Stimulated activated CD8-positive, alpha-beta memory T cell treated with anti-CD3 and anti-CD28 coated beads, Interleukin-15, amount 100 ng/mL, for 48 hours (primary cell): ENCODE results near the gene FANCE.

Source experiments
- DNase-seq, 2 donors: peaks; one replicate each; pipeline ENCODE4 v3.0.0-alpha.2; 2020; ENCODE audit warnings: low read depth in 2 of 2

Gene FANCE

DNA sequence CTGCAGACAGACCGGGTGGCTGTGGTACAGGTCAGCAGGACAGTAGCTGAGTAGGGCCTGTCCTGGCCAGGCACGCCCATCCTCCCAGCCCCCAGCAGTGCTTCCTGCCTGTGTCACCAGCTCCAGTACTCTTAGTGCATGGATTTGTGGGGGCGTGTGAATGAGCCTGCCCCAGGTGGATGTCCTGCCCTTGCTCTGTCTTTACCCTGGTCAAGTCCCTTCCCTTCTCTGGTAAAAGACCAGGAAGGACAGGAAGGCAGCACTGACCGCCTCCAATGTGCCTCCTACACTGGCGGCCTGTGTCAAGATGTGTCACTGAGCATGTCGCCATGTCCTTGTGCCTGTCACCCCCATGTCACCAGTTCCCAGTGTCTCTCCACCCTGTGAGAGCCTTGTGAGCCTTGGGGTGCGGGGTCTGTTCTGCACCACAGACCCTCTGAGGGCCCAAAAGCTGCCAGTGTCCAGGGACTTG lies 32.8 kb downstream of the FANCE start:
- DNase-seq: no peak

DNA sequence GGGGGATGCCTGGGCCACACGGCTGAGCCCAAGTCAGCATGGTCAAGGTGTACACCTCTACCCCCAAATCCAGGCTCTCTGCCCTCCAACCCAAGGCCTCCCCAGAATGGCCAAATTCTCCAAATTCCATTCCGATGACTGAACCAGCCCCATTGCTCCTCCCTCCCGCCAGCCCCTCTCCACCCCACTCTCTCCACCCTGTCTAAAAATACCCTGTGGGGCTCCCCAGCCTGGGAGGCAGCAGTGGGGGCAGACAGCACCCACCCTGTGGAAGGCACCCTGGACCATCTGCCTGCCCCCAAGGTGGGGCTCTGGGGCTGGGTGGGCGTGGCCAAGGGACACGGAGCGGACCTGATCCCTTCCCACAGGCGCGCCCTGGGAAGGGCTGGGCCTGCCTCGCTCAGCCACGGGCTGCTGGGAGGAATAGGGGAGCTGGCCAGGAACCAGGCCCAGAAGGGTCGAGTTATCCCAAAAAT lies 33.3 kb downstream of the FANCE start:
- DNase-seq: no peak

- DNase-seq: no peak
Observed at GRCh38 chr6:35486005-35486925, 34.1 kb downstream of the FANCE start.

- DNase-seq: no peak
Observed at GRCh38 chr6:35487658-35488516, 35.7 kb downstream of the FANCE start.

- no peak for DNase-seq
Observed at GRCh38 chr6:35488517-35488862, 36.4 kb downstream of the FANCE start.

DNA sequence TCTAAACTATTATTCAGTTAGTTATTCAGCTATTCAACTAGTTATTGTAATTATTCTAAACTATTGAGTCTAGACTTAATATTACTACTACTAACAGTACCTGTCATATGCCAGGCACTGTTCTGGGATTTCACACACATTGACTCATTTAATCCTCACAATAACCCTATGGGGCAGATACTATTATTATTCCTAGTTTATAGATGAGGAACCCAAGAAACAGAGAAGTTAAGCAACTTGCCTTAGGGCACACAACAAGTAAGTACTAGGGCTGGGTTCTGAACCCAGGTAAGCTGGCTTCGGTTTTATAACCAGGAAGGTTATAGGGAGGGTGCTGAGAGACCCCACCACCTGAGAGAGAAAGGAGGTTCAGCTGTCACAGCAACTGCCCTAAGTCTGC lies 36.9 kb downstream of the FANCE start:
- DNase-seq: no peak

DNA sequence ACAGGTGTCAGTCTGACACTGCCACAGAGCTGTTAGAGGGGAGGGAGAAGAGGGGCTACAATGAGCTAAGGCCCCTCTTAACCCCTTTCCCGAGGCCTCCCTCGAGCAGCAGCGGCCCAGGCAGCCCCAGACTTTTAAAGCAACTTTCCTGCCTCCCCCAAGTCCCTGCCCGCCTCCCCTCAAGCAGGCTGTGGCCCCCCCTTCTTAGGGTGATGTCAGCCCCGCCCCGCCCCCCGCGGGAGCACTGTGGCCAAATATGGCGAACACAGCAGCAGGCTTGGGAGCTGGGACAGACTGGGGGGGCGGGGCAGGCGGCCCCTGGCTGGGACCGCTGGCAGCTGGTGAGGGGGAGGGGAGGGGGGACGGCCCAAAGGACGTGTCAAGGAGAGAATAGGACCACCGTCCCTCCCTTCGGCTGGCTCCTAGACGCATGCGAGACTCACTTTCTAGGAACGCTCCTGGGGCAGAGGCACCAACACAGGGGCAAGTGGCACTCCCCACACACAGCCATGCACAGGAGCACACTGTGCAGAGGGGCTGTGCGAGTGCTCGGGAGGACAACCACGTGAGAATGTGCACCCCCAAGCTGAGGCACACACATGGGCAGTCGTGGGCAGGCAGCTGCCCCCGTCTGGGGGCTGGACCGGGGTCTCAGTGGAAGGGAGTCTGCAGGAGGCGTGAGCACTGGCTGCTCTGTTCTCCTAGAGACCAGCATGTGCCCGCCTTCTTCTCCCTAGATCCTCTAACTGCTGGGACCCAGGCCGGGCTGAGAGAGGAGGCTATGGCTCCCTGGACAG lies 38.1 kb downstream of the FANCE start:
- no peak for DNase-seq

GRCh38 chr6:35490821-35491557 lies 38.9 kb downstream of the FANCE start:
- DNase-seq: no peak

- no peak for DNase-seq
Observed at GRCh38 chr6:35491558-35492257, 39.6 kb downstream of the FANCE start.

- DNase-seq: no peak
Observed at GRCh38 chr6:35492258-35492973, 40.3 kb downstream of the FANCE start.

GRCh38 chr6:35492974-35493284 lies 40.8 kb downstream of the FANCE start:
- no peak for DNase-seq

DNA sequence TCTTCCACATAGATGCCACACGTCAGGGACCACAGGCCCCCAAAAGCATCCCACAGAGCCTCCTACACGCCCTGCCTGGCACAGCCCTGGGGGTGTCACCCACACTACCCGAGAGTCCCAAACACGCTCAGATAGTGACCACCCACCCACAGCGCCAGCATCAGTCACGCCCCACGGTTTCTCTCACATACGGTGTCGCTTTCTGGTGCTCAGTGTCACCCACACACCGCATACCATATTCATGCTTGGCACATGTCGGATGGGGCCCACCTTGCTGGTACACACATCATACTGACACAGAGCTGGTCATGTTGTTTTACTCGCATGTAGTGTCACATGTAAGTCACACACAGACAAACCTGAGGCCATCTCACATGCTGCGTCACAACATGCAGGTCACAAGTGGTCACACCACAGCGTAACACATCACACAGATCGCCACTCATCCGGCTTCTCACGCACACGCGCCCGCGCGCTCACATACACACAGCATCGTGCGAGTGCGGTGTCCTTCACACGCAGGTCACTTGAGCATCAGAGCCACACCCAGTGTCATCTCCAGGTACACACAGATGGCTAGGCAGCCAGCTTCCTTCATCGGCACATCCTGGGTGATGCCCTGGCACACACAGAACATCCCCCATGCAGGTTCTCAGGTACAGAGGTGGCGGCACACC lies 41.3 kb downstream of the FANCE start:
- DNase-seq: no peak

GRCh38 chr6:35494161-35494563 lies 42.0 kb downstream of the FANCE start:
- DNase-seq: no peak

GRCh38 chr6:35495258-35496035 lies 43.3 kb downstream of the FANCE start:
- no peak for DNase-seq

DNA sequence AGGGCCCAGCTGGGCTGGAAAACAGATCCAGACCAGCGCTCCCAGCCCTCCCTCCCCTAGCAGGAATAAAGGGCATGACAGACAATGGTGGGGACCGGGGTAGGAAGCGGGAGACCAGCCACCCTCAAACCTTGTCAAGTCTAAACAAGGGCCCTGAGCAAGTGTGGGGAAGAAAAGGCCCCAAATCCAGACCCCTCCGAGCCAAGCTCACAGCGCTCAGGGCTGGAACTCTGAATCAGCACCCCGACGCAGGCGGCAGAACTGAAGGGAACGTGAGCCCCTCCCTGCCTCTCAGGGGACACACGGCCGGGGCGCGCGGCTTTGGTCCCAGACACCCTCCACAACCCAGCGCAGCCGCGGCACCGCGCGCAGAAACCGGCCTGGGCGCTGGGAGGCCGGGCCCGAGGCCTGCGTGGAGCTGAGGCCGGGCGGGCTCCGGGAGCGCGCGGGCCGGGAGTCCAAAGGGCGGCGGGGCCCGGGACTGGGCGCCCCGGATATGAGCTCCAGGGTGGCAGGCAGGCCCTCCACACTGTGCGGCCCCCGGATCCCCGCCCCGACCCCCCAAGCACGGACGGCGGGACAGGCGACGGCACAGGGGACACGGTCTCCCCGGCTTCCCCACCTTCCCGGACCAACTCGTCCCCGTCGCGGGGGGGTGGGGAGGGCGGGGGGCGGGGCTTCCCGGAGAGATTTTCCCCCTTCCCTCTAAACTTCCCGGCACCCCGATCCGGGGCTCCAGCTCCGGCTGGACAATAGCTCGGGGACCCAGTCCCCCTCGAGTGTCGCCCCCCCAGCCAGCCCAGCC lies 44.1 kb downstream of the FANCE start:
- DNase-seq: no peak

DNA sequence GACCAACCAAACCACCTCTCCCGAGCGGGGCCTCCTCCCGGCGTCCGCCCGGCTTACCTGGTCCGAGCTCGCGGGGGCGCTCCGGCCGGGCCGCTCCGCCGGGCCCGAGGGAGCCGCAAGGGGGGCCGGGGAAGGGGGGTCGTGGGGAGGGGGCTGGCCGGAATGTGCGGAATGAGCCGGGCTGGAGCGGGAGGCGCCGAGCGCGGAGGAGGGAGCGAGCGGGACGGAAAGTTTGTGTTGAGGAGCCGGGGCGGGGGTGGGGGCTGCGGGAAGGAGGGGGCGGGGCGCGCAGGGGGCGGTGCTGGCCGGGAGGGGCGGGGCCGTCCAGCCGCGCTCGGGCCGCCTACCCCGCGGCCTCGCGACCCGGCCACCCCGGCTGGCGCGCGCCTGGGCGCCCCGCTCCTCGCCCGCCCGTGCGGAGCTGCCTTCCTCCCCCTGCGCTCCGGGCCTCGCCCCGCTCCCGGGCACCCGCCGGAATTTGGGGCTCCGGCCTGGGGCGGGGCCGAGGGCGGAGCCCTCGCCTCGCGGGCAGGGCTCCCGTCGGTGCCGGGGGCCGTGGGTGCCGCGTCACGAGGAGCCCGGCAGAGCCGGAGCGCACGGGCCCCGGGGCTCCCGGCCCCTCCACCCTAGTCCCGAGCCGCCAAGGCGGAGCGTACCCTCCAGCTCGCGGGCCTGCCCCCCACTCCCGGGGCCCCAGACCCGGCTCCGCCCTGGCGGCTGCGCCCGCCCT lies 44.9 kb downstream of the FANCE start, which contains the start of gene TEAD3:
Gene TEAD3 (minus strand): TSS at position 239 of the 730 bp plus-strand sequence.
- peak in 1 of 2 donors; percentile 34 for DNase-seq
